ENCODE measurements around the gene PRXL2B.
"Not testable (repeated sequence)": the region's sequence is repeated elsewhere in the genome, so short reads cannot be mapped to it uniquely, and the experiment has no call there.

PRXL2B gene

DNA sequence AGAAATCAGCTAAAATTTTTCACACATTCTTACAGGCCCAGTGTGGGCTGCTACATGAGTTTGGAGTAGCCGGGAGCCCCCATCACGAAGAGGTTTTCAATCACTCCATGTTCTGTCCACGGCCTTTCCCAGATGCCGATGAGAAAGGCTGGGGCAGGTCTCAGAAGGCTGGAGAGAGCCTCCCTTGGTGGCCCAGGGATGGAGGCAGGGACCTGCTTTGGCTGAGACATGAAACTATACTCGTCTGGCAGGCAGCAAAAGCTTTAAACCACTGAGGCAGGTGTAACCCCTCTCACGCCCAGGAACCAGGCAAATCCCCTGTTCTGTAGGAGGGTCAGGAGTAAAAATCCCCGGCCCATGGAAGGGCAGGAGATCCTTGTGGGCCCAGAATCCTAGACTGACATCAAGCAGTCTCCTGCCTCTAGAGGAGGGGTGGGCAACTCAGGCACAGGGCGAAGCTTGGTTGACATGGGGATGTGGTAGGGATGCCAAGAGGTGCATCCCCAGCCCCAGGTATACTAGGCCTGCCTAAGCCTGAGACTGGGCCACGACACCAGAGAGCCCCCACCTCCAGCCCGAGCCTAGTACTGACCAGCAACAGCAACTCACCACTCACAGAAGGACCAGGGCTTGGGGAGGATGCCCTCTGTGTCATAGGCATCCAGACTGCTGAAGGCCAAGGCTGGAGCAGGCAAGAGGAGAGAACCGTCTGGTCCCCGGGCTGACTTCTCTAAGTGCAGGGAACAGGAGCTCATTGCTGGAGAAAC, 37.2 kb downstream of the PRXL2B start:
- DNase-seq (ENCODE audit: low spot score), result no peak

DNA sequence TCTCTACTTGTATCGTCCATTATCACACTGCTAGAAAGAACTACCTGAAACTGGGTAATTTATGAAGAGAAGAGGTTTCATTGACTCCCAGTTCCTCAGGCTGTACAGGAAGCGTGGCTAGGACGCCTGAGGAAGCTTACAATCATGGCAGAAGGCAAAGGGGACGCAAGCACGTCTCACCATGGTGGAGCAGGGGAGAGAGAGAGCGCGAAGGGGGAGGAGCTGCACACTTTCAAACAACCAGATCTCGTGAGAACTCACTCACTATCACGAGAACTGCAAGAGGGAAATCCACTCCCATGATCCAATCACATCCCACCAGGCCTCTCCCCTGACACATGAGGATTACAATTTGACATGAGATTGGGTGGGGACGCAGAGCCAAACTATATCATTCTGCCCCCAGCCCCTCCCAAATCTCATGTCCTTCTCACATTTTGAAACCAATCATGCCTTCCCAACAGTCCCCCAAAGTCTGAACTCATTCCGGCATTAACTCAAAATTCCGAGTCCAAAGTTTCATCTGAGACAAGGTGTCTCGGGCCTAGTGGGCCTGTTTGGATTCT, 38.2 kb downstream of the PRXL2B start:
- no peak for DNase-seq (ENCODE audit: low spot score)

DNA sequence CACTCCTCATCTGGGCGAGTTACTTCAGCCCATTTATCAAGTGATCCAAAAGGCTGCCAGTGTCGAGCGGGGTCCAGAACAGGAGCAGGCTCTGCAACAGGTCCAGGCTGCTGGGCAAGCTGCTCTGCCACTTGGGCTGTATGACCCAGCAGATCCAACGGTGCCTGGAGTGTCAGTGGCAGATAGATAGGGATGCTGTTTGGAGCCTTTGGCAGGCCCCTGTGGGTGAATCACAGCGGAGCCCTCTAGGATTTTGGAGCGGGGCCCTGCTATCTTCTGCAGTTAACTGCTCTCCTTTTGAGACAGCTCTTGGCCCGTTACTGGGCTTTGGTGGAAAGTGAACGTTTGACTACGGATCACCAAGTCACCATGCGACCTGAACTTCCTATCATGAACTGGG, 38.7 kb downstream of the PRXL2B start:
- DNase-seq (ENCODE audit: low spot score), result no peak

DNA sequence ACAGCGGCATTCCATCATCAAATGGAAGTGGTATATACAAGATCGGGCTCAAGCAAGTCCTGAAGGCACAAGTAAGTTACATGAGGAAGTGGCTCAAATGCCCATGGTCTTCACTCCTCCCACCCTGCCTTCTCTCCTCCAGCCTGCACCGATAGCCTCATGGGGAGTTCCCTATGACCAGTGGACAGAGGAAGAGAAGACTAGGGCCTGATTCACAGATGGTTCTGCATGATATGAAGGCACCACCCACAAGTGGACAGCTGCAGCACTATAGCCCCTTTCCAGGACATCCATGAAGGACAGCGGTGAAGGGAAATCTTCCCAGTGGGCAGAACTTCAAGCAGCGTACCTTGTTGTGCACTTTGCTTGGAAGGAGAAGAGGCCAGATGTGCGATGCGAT, 39.2 kb downstream of the PRXL2B start:
- DNase-seq (ENCODE audit: low spot score), result not testable (repeated sequence)

DNA sequence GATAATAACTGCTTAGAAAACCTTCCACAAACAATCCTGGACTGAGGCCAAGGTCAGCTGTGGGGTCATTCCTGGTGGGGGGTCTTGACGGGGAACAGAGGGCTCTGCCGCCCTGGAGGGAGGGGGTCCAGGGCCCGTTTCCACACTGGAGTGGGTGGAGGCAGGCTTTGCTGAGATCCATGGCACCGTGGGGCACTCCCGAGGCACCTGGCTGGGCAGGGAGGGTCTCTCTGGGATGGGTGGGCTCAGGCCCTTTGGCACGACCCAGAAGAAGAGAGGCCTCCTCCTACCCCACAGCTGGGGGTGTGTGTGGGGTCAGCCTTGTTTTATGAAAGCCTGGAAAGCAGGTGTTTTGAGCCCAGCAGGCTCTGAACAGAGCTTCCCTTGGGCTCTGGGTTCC, 41.2 kb downstream of the PRXL2B start:
- DNase-seq (ENCODE audit: low spot score), result no peak

DNA sequence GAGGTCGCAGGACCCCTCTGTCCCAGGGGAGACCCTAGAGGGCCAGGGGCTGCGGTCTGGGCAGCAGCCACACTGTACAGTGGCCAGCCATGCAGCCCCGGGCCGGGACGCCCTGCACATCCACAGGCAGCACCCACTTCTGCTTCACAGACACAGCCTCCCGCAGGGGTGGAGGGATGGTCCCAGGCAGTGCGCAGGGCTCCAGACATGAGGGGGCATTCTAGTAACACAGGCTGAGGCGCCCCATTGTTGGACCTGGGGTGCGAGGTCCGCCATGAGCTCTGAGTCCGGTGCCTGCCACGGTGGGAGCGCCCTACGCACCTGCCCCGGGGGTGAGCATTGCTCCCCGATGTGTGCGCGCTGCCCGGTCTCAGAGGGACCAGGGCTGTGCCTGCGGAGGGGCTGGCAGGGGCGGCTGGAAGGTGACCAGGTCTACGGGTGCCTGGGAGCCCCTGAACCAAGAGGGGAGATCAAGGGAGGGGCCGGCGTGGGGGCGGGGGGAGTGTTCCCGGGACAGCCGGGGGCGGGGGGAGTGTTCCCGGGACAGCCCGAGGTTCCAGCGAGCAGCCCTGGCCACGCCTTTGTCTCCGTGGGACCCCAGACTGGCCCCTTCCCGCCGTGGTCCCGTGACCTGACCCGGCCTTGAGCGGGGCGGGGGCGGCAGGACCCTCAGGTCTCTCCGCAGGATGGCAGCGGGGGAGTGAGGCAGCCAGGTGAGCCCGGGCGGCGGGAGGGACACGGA, 41.8 kb downstream of the PRXL2B start:
- DNase-seq (ENCODE audit: low spot score), result no peak

DNA sequence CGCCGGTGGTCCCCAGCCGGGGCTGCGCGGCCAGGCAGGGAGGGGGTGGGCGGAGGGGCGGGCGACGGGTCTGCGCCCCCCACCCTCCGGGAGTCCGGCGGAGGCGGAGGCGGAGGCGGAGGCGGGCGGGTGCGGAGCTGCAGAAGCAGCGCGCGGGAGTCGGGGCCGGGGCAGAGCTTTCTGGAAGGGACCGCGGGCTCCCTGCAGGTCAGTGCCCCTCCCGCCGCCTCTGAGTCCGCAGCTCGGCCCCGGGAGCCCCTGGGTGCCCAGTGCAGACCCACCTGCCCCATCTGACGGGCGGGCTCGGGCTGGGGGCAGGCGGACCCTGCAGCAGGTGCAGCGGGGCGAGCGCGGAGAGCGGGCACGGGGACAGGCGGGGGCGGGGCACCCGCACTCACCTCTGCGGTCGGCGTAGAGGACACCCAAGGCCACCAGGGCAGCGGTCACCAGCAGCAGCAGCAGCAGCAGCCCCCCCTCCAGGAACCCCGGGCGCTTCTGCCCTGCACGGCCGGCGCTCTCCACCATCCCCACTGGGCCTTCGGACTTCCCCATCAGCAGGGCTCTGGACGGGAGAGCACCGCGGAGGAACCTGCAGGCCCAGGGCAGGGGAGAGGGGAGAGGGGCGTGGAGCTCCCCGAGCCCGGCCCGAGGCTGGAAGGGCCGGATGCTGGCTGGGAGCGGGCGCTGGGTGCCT, 42.5 kb downstream of the PRXL2B start:
- no peak for DNase-seq (ENCODE audit: low spot score)

DNA sequence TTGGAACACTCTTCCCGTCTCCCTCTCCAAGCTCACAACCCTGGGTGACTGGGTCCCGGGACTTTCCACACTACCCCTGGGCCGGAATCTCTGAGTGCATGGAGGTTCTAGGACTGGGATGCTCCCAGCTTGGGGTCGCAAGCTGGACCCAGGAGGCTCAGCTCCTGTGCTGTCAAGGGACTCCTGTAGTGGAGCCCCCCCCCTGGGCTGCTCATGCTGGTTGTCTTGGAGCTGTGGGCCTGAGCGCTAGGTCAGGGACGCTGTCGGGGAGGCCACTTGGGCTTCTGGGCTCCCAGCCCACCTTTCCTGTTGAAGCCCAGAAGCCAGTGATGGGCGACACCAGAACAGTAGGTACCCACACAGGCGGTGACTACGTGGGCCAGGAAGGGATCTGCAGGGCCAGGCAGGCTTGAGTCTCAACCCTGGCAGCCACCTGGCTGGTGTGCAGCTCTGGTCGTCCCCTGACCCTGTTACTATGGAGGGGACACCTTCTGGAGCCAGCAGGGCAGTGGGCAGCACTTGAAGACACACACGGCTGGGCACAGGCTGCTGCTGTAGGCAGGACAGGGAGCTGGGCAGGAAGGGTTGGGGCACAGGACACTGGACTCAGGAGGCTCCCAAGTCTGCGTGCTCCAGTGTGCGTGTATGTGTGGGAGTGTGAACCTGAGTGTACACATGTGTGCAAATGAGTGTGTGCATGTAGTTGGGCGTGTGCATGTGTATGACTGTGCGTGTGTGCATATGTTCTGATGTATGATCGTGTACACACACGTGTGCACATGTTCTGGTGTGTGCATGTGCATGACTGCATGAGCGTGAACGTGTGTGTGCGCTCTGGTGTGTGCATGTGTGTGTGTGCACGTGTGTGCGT, 43.3 kb downstream of the PRXL2B start:
- no peak for DNase-seq (ENCODE audit: low spot score)

DNA sequence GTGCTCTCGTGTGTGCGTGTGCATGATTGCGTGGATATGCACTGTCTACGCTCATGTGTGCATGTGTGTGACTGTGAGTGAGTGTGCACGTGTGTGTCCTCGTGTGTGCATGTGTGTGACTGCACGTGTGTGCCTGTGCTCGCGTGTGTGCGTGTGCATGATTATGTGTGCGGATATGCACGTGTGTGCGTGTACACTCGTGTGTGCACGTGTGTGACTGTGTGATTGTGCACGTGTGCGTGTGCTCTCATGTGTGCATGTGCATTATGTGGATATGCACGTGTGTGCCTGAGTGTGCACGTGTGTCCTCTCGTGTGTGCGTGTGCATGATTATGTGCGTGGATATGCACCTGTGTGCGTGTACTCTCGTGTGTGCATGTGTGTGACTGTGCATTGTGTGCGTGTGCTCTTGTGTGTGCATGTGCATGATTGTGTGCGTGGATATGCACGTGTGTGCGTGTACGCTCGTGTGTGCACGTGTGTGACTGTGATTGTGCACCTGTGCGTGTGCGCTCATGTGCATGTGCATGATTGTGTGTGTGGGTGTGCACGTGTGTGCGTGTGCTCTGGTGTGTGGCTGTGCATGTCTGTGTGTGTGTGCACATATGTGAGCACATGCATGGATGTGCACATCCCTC, 44.0 kb downstream of the PRXL2B start:
- no peak for DNase-seq (ENCODE audit: low spot score)

DNA sequence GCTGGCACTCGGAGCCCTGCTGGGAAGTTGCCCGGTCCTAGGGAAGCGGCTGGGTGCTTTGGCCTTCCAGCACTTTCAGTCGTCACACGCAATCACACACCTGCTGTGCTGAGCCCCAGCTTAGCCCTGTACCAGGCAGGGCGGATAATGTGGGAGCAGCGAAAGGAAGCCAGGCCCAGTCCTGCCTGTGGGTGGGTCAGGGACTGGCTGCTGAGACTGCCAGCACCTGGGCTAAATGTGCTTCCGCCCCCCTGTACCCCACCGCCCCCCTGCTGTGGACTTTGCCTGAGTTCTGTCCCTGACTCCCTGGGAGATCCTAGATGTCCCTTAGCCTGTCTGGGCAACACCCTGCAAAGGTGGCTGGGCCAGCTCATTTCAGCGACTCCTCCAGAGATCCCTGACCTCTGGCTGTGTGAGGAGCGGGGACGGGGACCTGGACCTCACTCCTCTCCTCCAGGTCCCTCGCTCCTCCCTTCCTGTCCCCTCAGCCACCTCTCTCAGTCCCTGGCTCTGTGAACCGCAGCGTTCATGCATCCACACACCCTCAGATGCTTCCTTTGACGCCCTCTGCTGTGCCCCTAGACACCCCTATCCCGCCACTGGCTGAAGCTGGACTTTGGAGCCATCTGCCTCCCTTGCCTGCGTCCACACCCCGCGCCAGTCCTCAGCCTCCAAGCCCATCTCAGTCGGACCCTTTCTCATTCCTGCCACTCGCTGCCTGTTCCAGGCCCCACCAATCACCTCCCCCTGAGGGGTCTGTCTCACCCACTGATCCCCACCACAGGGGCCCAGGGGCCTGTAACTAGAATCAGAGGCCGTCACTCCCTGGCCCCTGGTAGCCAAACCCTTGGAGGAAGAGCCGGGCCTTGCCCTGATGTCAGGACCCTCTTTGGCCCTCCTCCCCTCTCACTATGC, 44.8 kb downstream of the PRXL2B start:
- peak; percentile 7 for DNase-seq (ENCODE audit: low spot score)

DNA sequence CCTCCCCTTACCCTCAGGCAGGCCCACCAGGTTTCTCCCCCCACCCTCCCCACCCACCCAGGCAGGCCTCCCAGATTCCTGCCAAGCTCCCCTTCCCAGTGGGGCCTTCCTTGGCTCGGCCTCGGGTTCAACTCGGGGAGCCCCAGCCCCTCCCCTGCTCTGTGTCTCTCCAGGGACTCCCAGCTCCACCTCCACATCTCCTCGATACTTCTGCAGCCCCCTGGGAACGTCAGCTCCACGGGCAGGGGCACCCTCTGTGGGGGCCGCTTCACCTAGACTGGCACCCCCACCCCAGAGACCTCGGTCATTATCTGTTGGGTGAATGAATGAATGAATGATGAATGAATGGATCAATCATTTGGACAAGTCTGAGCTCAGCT, 45.5 kb downstream of the PRXL2B start:
- DNase-seq (ENCODE audit: low spot score), result no peak

DNA sequence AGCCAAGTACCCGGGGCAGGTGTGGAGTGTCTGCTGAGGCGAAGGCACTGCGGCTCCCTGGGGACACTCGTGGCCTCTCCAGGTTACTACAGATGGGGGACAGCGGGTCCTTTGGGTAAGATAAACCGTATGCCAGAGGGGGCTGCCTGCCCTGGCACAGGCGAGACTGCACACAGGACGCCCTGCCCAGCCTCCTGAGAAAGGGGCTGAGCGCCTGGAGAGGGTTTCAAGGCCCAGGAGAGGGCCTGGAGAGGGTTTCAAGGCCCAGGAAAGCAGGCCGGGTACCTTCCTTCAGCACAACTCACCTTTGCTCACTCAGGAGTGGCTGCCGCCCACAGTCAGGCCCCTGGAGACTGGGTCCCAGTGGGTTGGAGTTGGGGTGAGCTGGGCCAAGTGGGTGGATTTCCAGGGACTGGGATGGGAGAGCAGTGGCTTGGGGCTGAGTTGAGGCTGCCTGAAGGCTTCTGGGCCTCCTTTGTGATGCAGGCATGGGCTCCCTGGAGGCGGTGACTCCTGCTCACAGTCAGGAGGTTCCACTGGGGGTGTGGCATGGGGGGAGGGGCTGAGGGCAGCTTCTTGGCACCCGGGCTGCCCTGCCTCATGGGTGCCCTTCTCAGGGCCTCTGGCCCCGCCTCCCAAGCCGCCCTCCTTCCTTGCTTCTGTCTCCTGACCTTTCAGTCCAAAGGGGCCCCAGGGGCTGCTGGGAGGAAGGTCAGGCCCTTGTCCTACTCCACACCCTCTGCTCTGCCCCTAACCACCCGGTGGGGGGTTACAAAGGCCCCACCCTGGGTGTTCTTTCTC, 46.2 kb downstream of the PRXL2B start, which contains the start of gene MMEL1:
MMEL1 (minus strand) TSS at position 456 of the 801 bp plus-strand sequence. CDS start 3,532 bp downstream, outside the sequence.
- no peak for DNase-seq (ENCODE audit: low spot score)

DNA sequence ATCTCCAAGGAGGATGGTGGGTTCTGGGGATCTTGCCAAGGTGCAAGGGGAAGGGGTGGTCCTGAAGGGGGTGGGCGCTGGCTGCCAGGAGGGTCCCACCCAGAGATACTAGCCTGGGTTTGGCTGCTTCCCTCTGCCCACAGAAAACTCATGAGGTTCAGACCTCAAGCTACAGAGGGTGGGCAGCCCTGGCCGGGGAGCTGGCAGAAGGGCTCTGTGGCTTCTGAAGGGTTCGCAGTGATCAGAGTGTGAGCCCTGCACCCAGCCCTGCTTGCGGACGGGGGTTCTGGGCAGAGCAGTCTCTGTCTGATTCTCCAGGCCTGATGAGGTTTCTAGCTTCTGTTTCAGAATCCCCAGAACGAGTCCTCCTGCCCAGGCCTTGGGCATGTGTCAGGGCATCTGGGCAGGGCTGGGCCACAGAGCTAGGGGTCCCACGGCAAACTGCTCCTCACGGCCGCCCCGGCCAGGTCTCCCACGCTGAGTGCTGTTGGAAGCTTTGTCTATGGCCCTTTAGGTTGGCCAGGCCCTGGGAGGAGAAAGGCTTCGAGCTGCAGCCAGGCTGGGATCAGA, 46.9 kb downstream of the PRXL2B start:
- no peak for DNase-seq (ENCODE audit: low spot score)

DNA sequence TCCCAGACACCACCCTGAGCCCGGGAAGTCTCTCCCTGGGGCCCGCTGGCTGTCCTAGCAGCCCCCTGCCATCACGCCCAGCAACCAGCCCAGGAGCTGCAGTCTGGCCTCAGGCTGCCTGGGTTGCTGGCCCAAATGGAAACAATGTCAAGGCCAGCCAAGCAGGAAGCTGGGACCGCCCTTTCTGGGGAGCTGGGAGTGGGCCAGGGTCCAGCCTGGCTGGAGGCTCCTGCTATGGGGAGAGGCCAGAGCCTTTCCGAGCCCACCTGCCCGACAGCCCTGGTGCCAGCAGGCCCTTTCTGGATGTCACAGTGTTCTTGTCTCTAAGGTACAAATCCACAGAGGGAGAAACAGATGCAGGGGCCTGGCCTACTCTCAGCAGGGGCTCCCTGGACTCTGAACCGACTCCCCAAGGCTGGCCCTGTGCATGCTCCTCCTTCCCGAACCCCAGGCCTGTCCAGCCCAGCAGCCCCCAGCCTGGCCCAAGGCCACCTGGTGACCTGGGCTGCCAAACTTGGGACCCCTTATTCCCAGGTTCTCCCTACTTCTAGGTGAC, 47.4 kb downstream of the PRXL2B start:
- no peak for DNase-seq (ENCODE audit: low spot score)

DNA sequence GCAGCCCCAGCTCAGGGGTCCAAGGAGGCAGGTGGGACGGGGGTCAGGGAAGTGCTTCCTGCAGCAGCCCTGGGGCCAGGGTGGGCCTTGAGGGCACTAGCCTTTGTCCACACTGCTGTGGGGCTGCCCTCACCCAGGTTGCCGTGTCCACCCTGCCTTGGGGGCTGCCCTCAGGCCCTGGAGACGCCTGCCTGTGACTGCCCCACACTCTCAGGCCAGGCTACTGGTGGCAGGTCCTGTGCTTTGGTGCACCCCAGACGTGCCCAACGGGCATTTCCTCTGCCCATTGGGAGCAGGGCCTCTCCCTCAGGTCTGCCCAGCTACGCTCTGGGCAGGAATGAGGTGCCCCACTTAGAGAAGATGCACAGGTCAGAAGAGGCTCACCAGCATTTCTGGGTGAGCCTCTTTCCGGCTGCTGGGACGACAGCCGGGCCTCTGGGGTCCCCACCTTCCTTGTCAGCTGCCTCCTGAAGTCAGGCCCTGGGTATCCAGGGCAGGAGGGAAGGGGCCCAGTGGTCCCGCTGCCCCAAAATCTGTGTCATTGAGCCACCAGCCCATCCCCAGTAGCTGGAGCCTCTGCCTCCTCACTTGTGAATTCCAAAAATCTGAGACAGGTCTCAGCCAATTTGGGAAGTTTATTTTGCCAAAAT, 48.9 kb downstream of the PRXL2B start:
- DNase-seq (ENCODE audit: low spot score), result no peak

DNA sequence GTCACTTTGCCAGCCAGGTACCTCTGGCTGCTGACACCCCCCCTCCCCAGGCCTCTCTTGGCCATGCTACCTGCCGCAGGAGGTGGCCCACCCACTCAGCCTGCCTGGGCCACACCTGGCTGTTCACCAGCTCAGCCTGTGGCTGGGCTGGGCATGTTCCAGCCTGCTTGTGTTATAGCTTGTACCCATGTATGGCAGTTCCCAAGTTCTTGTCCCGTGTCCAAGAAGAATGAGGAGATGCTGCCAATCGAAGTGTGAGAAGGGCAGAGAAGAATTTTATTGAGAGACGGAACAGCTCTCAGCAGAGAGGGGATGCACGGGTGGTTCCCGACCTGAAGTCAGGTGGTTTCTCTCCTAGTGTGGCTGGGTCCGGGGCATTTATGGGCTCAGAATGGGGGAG, 50.2 kb downstream of the PRXL2B start:
- DNase-seq (ENCODE audit: low spot score), result no peak

DNA sequence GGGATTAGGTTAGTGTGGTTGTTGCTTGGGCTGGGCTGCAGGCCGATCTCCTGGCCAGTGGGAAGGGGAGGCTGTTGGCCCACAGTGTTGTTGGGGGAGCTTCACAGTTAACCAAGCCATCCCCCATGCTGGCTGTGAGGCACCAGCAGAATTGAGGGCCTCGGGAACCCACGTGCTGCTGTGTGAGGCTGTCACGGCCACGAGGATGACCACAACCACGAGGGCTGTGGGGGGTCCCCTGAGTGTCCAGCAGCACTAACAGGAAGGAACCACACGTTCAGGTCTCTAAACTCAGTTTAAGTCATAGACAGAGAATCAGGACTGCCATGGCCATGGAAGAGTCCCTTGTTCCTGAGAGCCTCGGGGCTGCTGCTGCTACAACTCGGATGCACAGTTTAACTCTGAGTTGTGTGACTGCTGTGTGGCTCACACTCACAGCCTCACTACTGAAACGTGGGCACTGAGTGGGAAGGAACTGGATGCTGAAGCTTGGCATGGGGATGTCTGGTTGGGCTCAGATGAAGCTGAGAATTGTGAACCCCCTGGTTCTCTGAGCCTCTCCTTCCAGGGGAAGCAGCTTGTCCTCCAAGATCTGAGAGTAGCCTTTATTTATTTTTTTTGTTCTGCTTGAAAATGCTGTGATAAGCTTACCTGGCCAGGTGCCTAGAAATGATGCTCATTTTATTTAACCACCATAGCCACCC, 51.0 kb downstream of the PRXL2B start:
- DNase-seq (ENCODE audit: low spot score), result no peak

All from AG20443 (cell line).